ENCODE measurements around the gene ABCC12.

DNA sequence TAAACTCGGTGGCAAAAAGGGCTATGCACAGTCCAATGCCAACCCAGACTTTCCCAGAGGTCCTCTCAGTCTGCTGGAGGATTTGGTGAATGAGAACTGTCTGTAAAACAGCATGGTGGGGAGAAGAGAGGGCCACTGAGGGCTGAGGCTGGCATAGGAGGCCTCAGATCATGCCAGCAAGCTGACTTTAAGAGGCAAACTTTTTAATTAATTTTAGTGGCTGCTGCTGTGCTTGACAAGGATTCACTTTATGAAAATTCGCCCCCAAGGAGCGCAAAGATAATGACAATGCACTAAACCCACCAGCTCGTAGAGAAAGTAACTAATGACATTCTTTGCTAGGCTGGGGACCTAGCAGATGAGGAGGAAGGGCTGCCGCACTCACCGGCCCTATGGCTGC lies 15.0 kb downstream of the ABCC12 start:
- TF ChIP-seq TAF1 (IDR thresholded peaks at IDR 0.05; ENCODE audit: low read depth, low read length) (no peak), CTCF (IDR thresholded peaks at IDR 0.05; ENCODE audit: control extremely low read depth in 1 of 3, insufficient read depth in 1 of 3, low read depth in 1 of 3, low read length in 3 of 3) (no peak), ZNF274 (IDR thresholded peaks at IDR 0.05; ENCODE audit: borderline replicate concordance, extremely low read depth, low read length) (no peak), POLR2A (IDR thresholded peaks at IDR 0.05; ENCODE audit: control extremely low read depth in 1 of 2, low read depth in 2 of 2, low read length in 2 of 2) (no peak), POLR2AphosphoS5 (IDR thresholded peaks at IDR 0.05; ENCODE audit: low read depth, low read length) (no peak), CREB1 (IDR thresholded peaks at IDR 0.05) (no peak), HDAC6 (IDR thresholded peaks at IDR 0.05; ENCODE audit: low read depth, low read length) (no peak), MAFK (IDR thresholded peaks at IDR 0.05; ENCODE audit: low read depth, low read length) (no peak), HDAC2 (IDR thresholded peaks at IDR 0.05; ENCODE audit: borderline replicate concordance in 1 of 2, low read depth in 2 of 2, low read length in 2 of 2) (no peak)

All from H1 (cell line).